NCI-H2107 treated with DMSO at 0.1 percent for 48 hours (cell line): ENCODE data around the gene IGFBP5.

Experiments used
- DNase-seq: peaks from one replicate; lab custom pipeline; 2025; ENCODE audit not compliant: unreplicated experiment; lab: John Stamatoyannopoulos, UW

The IGFBP5 gene

GRCh38 chr2:216650626-216651257 lies 44.6 kb downstream of the IGFBP5 start:
- no peak for DNase-seq

- no peak for DNase-seq
These were observed 45.8 kb downstream of the IGFBP5 start for GRCh38 chr2:216649574-216649973.

GRCh38 chr2:216648105-216648504 lies 47.2 kb downstream of the IGFBP5 start:
- DNase-seq: no peak

- no peak for DNase-seq
These were observed 49.2 kb downstream of the IGFBP5 start for GRCh38 chr2:216646116-216646515.

- no peak for DNase-seq
These were observed 49.8 kb downstream of the IGFBP5 start for GRCh38 chr2:216645636-216645950.

GRCh38 chr2:216644842-216645635 lies 50.3 kb downstream of the IGFBP5 start:
- DNase-seq: no peak

GRCh38 chr2:216643986-216644659 lies 51.2 kb downstream of the IGFBP5 start:
- DNase-seq: no peak

- DNase-seq: no peak
These were observed 57.9 kb downstream of the IGFBP5 start for GRCh38 chr2:216637472-216637871.

GRCh38 chr2:216636551-216637450 lies 58.5 kb downstream of the IGFBP5 start:
- peak; percentile 64 for DNase-seq

GRCh38 chr2:216635701-216636550 lies 59.4 kb downstream of the IGFBP5 start:
- no peak for DNase-seq

GRCh38 chr2:216635171-216635570 lies 60.2 kb downstream of the IGFBP5 start:
- DNase-seq: no peak

GRCh38 chr2:216634370-216635148 lies 60.8 kb downstream of the IGFBP5 start:
- no peak for DNase-seq

GRCh38 chr2:216633616-216634369 lies 61.6 kb downstream of the IGFBP5 start:
- no peak for DNase-seq

GRCh38 chr2:216632952-216633615 lies 62.3 kb downstream of the IGFBP5 start, which contains the start of gene IGFBP2:
TSS of gene IGFBP2 (plus strand) at chr2:216633420. CDS start at chr2:216633524, 104 bp downstream.
- DNase-seq: peak; percentile 64

- DNase-seq: no peak
These were observed 62.9 kb downstream of the IGFBP5 start for GRCh38 chr2:216632346-216632951.

- no peak for DNase-seq
These were observed 65.6 kb downstream of the IGFBP5 start for GRCh38 chr2:216629784-216630183.

GRCh38 chr2:216626875-216627245 lies 68.5 kb downstream of the IGFBP5 start:
- no peak for DNase-seq
